HCT116 (cell line): ENCODE data around the gene FARP1. TPM values are rescaled to one million over a fixed set of nuclear protein-coding genes. Genes with fewer than 3 reads are reported as not detected.
A peak's percentile ranks its signal among the peaks of the same experiment; 100 is the strongest.

Source experiments
- ATAC-seq: fragments of 200-7000 bp; cut with Tn5 transposase; 2 replicates; pipeline ENCODE4 v1.9.1; 2020; ENCODE audit warnings: mild to moderate bottlenecking, moderate library complexity
- BruUV-seq: library from RNA; stranded (reverse); fragments of 400-500 nt; replicated peaks from 2 replicates; lab custom pipeline; 2021; lab: Mats Ljungman, UMichigan
- CTCF ChIA-PET: fragments of 300-600 bp; sonication (Branson Sonifier 250); formaldehyde crosslinking; loops from one replicate; lab custom pipeline; 2021; ENCODE audit warnings: antibody characterized with exemption; lab: Charles Lee
- POLR2A ChIA-PET: fragments of 300-600, 350-600 bp; sonication (Branson Sonifier 250); formaldehyde crosslinking; loops from one replicate; lab custom pipeline; 2021; ENCODE audit warnings: antibody characterized with exemption; lab: Charles Lee
- RAD21 ChIA-PET, 2 experiments: fragments of 300-600 bp; sonication (Branson Sonifier 250); formaldehyde crosslinking; loops; one replicate each; lab custom pipeline; 2023; ENCODE audit warnings: low total read pairs in 2 of 2; ENCODE audit not compliant: uncharacterized antibody in 2 of 2, unreplicated experiment in 2 of 2, low non-redundant PET in 1 of 2; lab: Charles Lee
- DNase-seq: peaks from one replicate; pipeline ENCODE4 v3.0.0-alpha.2; 2010; ENCODE audit warnings: low read depth, low spot score
- H2AFZ ChIP-seq: fragments of 200-600 bp; shearing (Covaris generic), sonication (generic); 2 replicates; pipeline ENCODE4 v1.6.1; 2017; ENCODE audit warnings: low read depth, mixed run types, mixed read lengths, antibody characterized with exemption, low read length; ENCODE audit not compliant: poor library complexity, severe bottlenecking
- H3K27ac ChIP-seq: 2 replicates; pipeline ENCODE4 v1.5.1; 2012; ENCODE audit warnings: low read depth, low read length
- H3K27me3 ChIP-seq: fragments of 200-600 bp; sonication (generic); 2 replicates; pipeline ENCODE4 v1.6.1; 2016; ENCODE audit warnings: mixed run types, low read length, mixed read lengths; ENCODE audit not compliant: insufficient read depth
- H3K36me3 ChIP-seq, 2 experiments: fragments of 200-500 bp in 1 of 2; fragments of 200-600 bp in 1 of 2; sonication (Bioruptor generic) in 1 of 2; sonication (generic) in 1 of 2; 2 replicates each; pipeline versions ENCODE4 v1.5.1 to v1.6.1; 2014 to 2016; ENCODE audit warnings: low read length in 2 of 2, inconsistent platforms in 1 of 2, mixed read lengths in 1 of 2, mixed run types in 1 of 2; ENCODE audit not compliant: insufficient read depth in 2 of 2, control insufficient read depth in 1 of 2
- H3K4me1 ChIP-seq, 2 experiments: fragments of 200-600 bp in 1 of 2; sonication (generic) in 1 of 2; 2 replicates each; pipeline versions ENCODE4 v1.5.1 to v1.6.1; 2012 to 2017; ENCODE audit warnings: low read length in 2 of 2, inconsistent platforms in 1 of 2, mild to moderate bottlenecking in 1 of 2, mixed read lengths in 1 of 2, mixed run types in 1 of 2, moderate library complexity in 1 of 2; ENCODE audit not compliant: insufficient read depth in 2 of 2, control insufficient read depth in 1 of 2
- H3K4me2 ChIP-seq: fragments of 200-600 bp; sonication (generic); 2 replicates; pipeline ENCODE4 v1.6.1; 2017; ENCODE audit warnings: mixed run types, low read length, mixed read lengths
- H3K4me3 ChIP-seq, 2 experiments: fragments of 200-600 bp in 1 of 2; sonication (generic) in 1 of 2; replicated peaks in 1 of 2; 2 replicates each; pipeline ENCODE4 v1.5.1; 2011 to 2016; ENCODE audit warnings: low read length in 2 of 2, control low read depth in 1 of 2, low read depth in 1 of 2, mild to moderate bottlenecking in 1 of 2, mixed read lengths in 1 of 2, mixed run types in 1 of 2
- H3K79me2 ChIP-seq: fragments of 200-600 bp; sonication (generic); 2 replicates; pipeline ENCODE4 v1.6.1; 2017; ENCODE audit warnings: mild to moderate bottlenecking, mixed run types, low read length, moderate library complexity, mixed read lengths; ENCODE audit not compliant: insufficient read depth
- H3K9ac ChIP-seq: fragments of 200-600 bp; sonication (generic); 2 replicates; pipeline ENCODE4 v1.6.1; 2016; ENCODE audit warnings: low read length, mixed read lengths
- H3K9me2 ChIP-seq: fragments of 200-600 bp; sonication (generic), shearing (Covaris generic); 2 replicates; pipeline ENCODE4 v1.6.1; 2017; ENCODE audit warnings: mixed run types, mild to moderate bottlenecking, moderate library complexity; ENCODE audit not compliant: insufficient read depth
- H3K9me3 ChIP-seq, 2 experiments: fragments of 200-500 bp in 1 of 2; fragments of 200-600 bp in 1 of 2; sonication (Bioruptor generic) in 1 of 2; sonication (generic) in 1 of 2; 2 replicates each; pipeline ENCODE4 v1.6.1; 2014 to 2017; ENCODE audit warnings: low read length in 2 of 2, mixed read lengths in 2 of 2, inconsistent platforms in 1 of 2, low read depth in 1 of 2, mild to moderate bottlenecking in 1 of 2, mixed run types in 1 of 2, moderate library complexity in 1 of 2; ENCODE audit not compliant: control insufficient read depth in 1 of 2, insufficient read depth in 1 of 2
- H4K20me1 ChIP-seq: fragments of 200-600 bp; sonication (generic), shearing (Covaris generic); 2 replicates; pipeline ENCODE4 v1.6.1; 2017; ENCODE audit warnings: mixed run types, mild to moderate bottlenecking, moderate library complexity; ENCODE audit not compliant: insufficient read depth
- CBX3 ChIP-seq: IDR thresholded peaks from 2 replicates; pipeline ENCODE4 v1.6.1; 2012; ENCODE audit warnings: low read depth
- CEBPB ChIP-seq: IDR thresholded peaks from 2 replicates; pipeline ENCODE4 v1.6.1; 2012; ENCODE audit warnings: low read depth
- JUND ChIP-seq: IDR thresholded peaks from 2 replicates; pipeline ENCODE4 v1.6.1; 2012
- POLR2A ChIP-seq: IDR thresholded peaks from 2 replicates; pipeline ENCODE4 v1.7.0; 2011; ENCODE audit warnings: borderline replicate concordance; ENCODE audit not compliant: insufficient read depth, insufficient read length; ENCODE audit errors: extremely low read depth
- SP1 ChIP-seq: IDR thresholded peaks from 2 replicates; pipeline ENCODE4 v1.6.1; 2012; ENCODE audit warnings: low read depth
- SRF ChIP-seq: IDR thresholded peaks from 2 replicates; pipeline ENCODE4 v1.6.1; 2012; ENCODE audit warnings: low read depth
- TCF7L2 ChIP-seq: IDR thresholded peaks from 2 replicates; pipeline ENCODE4 v1.7.0; 2011; ENCODE audit warnings: borderline replicate concordance, inconsistent platforms; ENCODE audit not compliant: insufficient read depth, insufficient read length; ENCODE audit errors: extremely low read depth
- YY1 ChIP-seq: IDR thresholded peaks from 2 replicates; pipeline ENCODE4 v1.6.1; 2011; ENCODE audit warnings: low read length, low read depth, moderate library complexity, mild to moderate bottlenecking; ENCODE audit not compliant: insufficient replicate concordance; ENCODE audit errors: extremely low read depth
- intact Hi-C: fragments of 100-400 bp; cut with micrococcal nuclease; formaldehyde crosslinking; loops from 2 replicates; pipeline ENCODE4 v1.10.0; 2022
- total RNA-seq: library from RNA; stranded (reverse); gene quantifications from one replicate; pipeline ENCODE4 v1.2.1, GENCODE V29; 2021; ENCODE audit not compliant: unreplicated experiment
- TF ChIP-seq, protein P1 (sequence below): IDR thresholded peaks from 2 replicates; pipeline ENCODE4 v1.6.1; 2012; ENCODE audit warnings: low read depth
- TF ChIP-seq, protein P2 (sequence below), 3 experiments: fragments of 200-600 bp in 1 of 3; sonication (generic) in 1 of 3; IDR thresholded peaks in 2 of 3; conservative IDR thresholded peaks in 1 of 3; 2 replicates each; pipeline ENCODE4 v1.5.1; 2012 to 2017; ENCODE audit warnings: low read depth in 2 of 3, low read length in 2 of 3, antibody characterized with exemption in 1 of 3, borderline replicate concordance in 1 of 3, control low read depth in 1 of 3, mild to moderate bottlenecking in 1 of 3, mixed read lengths in 1 of 3, mixed run types in 1 of 3, moderate library complexity in 1 of 3; ENCODE audit not compliant: insufficient read depth in 1 of 3
- TF ChIP-seq, protein P3 (sequence below): IDR thresholded peaks from 2 replicates; pipeline ENCODE4 v1.6.1; 2011; ENCODE audit warnings: mild to moderate bottlenecking, low read length, moderate library complexity; ENCODE audit not compliant: insufficient replicate concordance; ENCODE audit errors: extremely low read depth
- TF ChIP-seq, protein P4 (sequence below): IDR thresholded peaks from 2 replicates; pipeline ENCODE4 v1.6.1; 2012

FARP1 gene
- total RNA-seq, 1 experiment from 2014 or later = 30.5 TPM

DNA sequence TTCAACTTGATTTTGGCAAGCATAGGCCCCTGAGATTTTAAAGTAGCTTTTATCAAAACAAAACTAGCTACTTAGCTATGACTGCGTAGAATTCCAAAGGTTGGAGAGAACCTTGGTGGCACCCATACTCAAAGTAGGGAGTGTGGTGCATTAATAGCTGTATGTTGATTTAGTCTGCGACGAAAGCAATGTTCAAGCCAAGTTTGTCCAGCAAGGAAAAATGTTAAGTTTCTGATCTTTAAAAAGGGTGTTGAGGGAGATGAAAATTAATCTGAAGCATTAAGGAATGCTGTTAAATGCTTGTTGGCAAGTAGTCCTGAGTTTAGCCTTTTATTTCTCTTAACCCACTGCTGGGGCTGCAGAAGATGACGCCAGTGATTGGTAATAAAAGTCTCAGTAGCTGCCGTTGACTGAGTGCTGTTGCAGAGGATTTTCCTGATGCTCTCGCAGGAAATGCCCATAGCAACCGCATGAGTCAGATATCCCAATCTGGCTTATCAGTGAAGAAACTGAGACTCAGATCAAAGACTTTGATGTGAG is 110.1 kb downstream of the FARP1 start:
- DNase-seq = peak; percentile 21
- intact Hi-C loops = no loop called here
- POLR2A ChIA-PET = no interaction called here
- Histone ChIP-seq H3K9me2 (no peaks in the 10 kb centered on the region), H3K9ac (no peak overlapping the region), H3K27me3 (no peaks in the 10 kb centered on the region), H4K20me1 (no peaks in the 10 kb centered on the region), H2AFZ (no peak overlapping the region), H3K36me3 (no peaks in the 10 kb centered on the region), H3K4me1 (peaks cover 26 to 28% of the 10 kb centered on the region in 2 experiments), H3K9me3 (no peaks in the 10 kb centered on the region), H3K27ac (peak overlapping the region; percentile 16; the same call in 1 of the 2 replicates), H3K79me2 (no peaks in the 10 kb centered on the region), H3K4me2 (peak overlapping the region; percentile 24; the same call in 1 of the 2 replicates), H3K4me3 (no peak overlapping the region)
- peak; percentile 63 for ATAC-seq
- TF ChIP-seq TCF7L2 (peak; percentile 89), JUND (0 out of 2 replicates have a peak, but pooled peaks have one; percentile 13), YY1 (no peak)
- CTCF ChIA-PET = no interaction called here
- RAD21 ChIA-PET = no interaction called here
- BruUV-seq = no TSS peak

DNA sequence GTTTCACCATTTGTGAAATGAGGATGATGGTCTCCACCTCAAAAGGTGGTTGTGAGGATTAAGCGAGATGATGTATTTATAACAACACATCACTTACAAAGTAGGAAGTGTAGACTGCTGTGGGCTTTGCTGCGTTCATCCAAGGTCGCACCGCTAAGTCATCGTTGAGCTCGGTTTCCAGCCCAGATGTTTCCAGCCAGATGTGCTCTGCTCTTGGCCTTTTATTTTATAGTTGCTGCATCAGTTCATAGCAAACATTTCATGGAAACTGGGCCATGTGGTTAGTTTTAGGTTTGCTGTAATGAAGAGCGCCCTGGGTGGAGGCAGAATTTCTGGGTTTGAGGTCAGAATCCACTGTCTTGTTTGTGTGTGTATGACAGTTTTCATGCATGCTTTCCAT is 110.6 kb downstream of the FARP1 start:
- H3K4me2 ChIP-seq = 0 out of 2 replicates have a peak overlapping the region, but pooled peaks have one; percentile 1
- CTCF ChIA-PET = no interaction called here
- no peak overlapping the region for H3K4me3 ChIP-seq
- H3K9me3 ChIP-seq = no peaks in the 10 kb centered on the region
- no peaks in the 10 kb centered on the region for H3K27me3 ChIP-seq
- H3K36me3 ChIP-seq = no peaks in the 10 kb centered on the region
- H3K27ac ChIP-seq = 0 out of 2 replicates have a peak overlapping the region, but pooled peaks have one; percentile 8
- no peaks in the 10 kb centered on the region for H4K20me1 ChIP-seq
- H3K4me1 ChIP-seq = peaks cover 26 to 28% of the 10 kb centered on the region in 2 experiments
- RAD21 ChIA-PET = no interaction called here
- no peak overlapping the region for H3K9ac ChIP-seq
- POLR2A ChIA-PET = no interaction called here
- H3K79me2 ChIP-seq = no peaks in the 10 kb centered on the region
- ATAC-seq (peak; percentile 34), DNase-seq (no peak)
- no peak overlapping the region for H2AFZ ChIP-seq
- no peaks in the 10 kb centered on the region for H3K9me2 ChIP-seq
- intact Hi-C loops = no loop called here
- BruUV-seq = no TSS peak
- TF ChIP-seq CBX3 = no peak
- TF ChIP-seq, protein P1, sequence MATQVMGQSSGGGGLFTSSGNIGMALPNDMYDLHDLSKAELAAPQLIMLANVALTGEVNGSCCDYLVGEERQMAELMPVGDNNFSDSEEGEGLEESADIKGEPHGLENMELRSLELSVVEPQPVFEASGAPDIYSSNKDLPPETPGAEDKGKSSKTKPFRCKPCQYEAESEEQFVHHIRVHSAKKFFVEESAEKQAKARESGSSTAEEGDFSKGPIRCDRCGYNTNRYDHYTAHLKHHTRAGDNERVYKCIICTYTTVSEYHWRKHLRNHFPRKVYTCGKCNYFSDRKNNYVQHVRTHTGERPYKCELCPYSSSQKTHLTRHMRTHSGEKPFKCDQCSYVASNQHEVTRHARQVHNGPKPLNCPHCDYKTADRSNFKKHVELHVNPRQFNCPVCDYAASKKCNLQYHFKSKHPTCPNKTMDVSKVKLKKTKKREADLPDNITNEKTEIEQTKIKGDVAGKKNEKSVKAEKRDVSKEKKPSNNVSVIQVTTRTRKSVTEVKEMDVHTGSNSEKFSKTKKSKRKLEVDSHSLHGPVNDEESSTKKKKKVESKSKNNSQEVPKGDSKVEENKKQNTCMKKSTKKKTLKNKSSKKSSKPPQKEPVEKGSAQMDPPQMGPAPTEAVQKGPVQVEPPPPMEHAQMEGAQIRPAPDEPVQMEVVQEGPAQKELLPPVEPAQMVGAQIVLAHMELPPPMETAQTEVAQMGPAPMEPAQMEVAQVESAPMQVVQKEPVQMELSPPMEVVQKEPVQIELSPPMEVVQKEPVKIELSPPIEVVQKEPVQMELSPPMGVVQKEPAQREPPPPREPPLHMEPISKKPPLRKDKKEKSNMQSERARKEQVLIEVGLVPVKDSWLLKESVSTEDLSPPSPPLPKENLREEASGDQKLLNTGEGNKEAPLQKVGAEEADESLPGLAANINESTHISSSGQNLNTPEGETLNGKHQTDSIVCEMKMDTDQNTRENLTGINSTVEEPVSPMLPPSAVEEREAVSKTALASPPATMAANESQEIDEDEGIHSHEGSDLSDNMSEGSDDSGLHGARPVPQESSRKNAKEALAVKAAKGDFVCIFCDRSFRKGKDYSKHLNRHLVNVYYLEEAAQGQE = no peak
- no peak for TF ChIP-seq POLR2A
- TF ChIP-seq, protein P2, sequence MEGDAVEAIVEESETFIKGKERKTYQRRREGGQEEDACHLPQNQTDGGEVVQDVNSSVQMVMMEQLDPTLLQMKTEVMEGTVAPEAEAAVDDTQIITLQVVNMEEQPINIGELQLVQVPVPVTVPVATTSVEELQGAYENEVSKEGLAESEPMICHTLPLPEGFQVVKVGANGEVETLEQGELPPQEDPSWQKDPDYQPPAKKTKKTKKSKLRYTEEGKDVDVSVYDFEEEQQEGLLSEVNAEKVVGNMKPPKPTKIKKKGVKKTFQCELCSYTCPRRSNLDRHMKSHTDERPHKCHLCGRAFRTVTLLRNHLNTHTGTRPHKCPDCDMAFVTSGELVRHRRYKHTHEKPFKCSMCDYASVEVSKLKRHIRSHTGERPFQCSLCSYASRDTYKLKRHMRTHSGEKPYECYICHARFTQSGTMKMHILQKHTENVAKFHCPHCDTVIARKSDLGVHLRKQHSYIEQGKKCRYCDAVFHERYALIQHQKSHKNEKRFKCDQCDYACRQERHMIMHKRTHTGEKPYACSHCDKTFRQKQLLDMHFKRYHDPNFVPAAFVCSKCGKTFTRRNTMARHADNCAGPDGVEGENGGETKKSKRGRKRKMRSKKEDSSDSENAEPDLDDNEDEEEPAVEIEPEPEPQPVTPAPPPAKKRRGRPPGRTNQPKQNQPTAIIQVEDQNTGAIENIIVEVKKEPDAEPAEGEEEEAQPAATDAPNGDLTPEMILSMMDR (IDR thresholded peaks at IDR 0.05 in 2 of 3, conservative IDR thresholded peaks at IDR 0.05 in 1 of 3; ENCODE audit: borderline replicate concordance in 1 of 3, insufficient read depth in 1 of 3, low read depth in 2 of 3, low read length in 2 of 3) = no peak
- TF ChIP-seq, protein P3, sequence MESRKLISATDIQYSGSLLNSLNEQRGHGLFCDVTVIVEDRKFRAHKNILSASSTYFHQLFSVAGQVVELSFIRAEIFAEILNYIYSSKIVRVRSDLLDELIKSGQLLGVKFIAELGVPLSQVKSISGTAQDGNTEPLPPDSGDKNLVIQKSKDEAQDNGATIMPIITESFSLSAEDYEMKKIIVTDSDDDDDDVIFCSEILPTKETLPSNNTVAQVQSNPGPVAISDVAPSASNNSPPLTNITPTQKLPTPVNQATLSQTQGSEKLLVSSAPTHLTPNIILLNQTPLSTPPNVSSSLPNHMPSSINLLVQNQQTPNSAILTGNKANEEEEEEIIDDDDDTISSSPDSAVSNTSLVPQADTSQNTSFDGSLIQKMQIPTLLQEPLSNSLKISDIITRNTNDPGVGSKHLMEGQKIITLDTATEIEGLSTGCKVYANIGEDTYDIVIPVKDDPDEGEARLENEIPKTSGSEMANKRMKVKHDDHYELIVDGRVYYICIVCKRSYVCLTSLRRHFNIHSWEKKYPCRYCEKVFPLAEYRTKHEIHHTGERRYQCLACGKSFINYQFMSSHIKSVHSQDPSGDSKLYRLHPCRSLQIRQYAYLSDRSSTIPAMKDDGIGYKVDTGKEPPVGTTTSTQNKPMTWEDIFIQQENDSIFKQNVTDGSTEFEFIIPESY = no peak
- TF ChIP-seq, protein P4, sequence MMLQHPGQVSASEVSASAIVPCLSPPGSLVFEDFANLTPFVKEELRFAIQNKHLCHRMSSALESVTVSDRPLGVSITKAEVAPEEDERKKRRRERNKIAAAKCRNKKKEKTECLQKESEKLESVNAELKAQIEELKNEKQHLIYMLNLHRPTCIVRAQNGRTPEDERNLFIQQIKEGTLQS = no peak
- no peak for TF ChIP-seq CEBPB
- no peak for TF ChIP-seq SP1
- TF ChIP-seq JUND = no peak
- no peak for TF ChIP-seq SRF
